NCI-H146 (cell line): ENCODE data around the gene ICOS.
"Not testable (repeated sequence)": the region's sequence is repeated elsewhere in the genome, so short reads cannot be mapped to it uniquely, and the experiment has no call there.

Experiments used
- DNase-seq: peaks from one replicate; lab custom pipeline; 2025; lab: John Stamatoyannopoulos, UW

ICOS gene

GRCh38 chr2:203918264-203918663 lies 18.3 kb upstream of the ICOS start:
- no peak for DNase-seq

- no peak for DNase-seq
These were observed 17.7 kb upstream of the ICOS start for GRCh38 chr2:203918839-203919238.

- no peak for DNase-seq
These were observed 10.9 kb upstream of the ICOS start for GRCh38 chr2:203925512-203926158.

- no peak for DNase-seq
These were observed 7.7 kb upstream of the ICOS start for GRCh38 chr2:203928849-203929248.

GRCh38 chr2:203931262-203931661 lies 5.3 kb upstream of the ICOS start:
- not testable (repeated sequence) for DNase-seq

- no peak for DNase-seq
These were observed 2.5 kb upstream of the ICOS start for GRCh38 chr2:203934041-203934492.

GRCh38 chr2:203934711-203935438 lies 1.7 kb upstream of the ICOS start:
- no peak for DNase-seq

GRCh38 chr2:203935568-203935967 lies 995 bp upstream of the ICOS start:
- no peak for DNase-seq

- DNase-seq: no peak
These were observed 386 bp downstream of the ICOS start for GRCh38 chr2:203936949-203937348.

- DNase-seq: no peak
These were observed 1.2 kb downstream of the ICOS start for GRCh38 chr2:203937788-203938187.

GRCh38 chr2:203940039-203940438 lies 3.5 kb downstream of the ICOS start:
- no peak for DNase-seq

- DNase-seq: not testable (repeated sequence)
These were observed 7.2 kb downstream of the ICOS start for GRCh38 chr2:203943493-203944382.

GRCh38 chr2:203948733-203949132 lies 12.2 kb downstream of the ICOS start:
- no peak for DNase-seq

GRCh38 chr2:203949228-203949627 lies 12.7 kb downstream of the ICOS start:
- DNase-seq: no peak

GRCh38 chr2:203951366-203951902 lies 14.9 kb downstream of the ICOS start:
- DNase-seq: no peak

- DNase-seq: no peak
These were observed 22.7 kb downstream of the ICOS start for GRCh38 chr2:203959265-203959664.

- no peak for DNase-seq
These were observed 23.1 kb downstream of the ICOS start for GRCh38 chr2:203959672-203960071.

GRCh38 chr2:203960811-203961210 lies 24.2 kb downstream of the ICOS start:
- DNase-seq: no peak

GRCh38 chr2:203965190-203965589 lies 28.6 kb downstream of the ICOS start:
- not testable (repeated sequence) for DNase-seq

- DNase-seq: no peak
These were observed 34.7 kb downstream of the ICOS start for GRCh38 chr2:203971251-203971650.

GRCh38 chr2:203972066-203972465 lies 35.5 kb downstream of the ICOS start:
- no peak for DNase-seq

GRCh38 chr2:203973000-203973399 lies 36.4 kb downstream of the ICOS start:
- no peak for DNase-seq
